ENCODE data around the gene SULT1C4. TPM values are rescaled to one million over a fixed set of nuclear protein-coding genes. Genes with fewer than 3 reads are reported as not detected.
A peak's percentile ranks its signal among the peaks of the same experiment; 100 is the strongest.

Gene SULT1C4
- polyA plus RNA-seq, 1 of the 3 experiments (the other 2 are of a cell fraction): 0.18 TPM

DNA sequence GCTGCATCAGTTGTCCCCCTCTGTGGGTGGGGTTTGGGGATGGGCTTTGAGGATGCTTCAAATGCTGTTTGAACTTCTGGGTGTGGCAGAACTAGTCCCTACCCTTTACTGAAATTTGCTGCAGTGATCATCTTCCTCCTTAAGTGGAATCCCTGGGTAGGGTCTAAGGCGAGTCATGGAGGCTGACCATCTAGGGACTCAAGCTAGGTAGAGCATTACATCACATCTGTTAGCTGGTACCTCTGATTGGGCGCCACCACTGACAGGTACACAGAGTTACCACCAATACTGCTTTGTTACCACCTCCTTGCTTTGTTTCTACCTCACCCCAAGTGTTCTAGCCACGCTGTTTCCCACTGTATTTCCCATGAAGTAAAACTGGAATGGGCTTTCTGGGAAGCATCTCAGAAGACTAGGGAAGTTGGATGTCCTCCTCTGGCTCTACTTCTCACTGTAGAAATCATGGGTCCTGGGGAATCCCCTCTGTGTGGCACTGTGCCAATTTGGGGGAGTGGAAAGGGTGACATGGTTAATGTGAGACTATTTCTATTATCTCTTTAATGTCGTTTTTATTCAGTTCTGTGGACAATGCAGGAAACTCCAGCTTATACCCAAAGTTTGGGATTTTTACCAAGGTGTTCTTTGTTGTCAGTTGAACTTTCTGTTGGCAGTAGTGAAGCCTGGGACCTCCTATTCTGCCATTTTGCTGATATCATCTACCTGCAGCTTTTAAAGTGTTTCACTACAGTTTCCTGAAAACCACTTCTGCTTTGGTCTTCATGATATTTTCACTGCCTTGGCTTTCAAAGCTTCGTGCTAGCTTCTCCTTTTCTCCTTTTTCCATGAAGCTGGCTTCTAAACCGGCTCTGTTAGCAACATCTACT lies 14.5 kb upstream of the SULT1C4 start:
- DNase-seq: no peak
- no peak overlapping the region for H3K4me3 ChIP-seq (ENCODE audit: low read depth in 2 of 2, low read length in 1 of 2)
- no peaks in the 10 kb centered on the region for H3K9me3 ChIP-seq
- H3K4me2 ChIP-seq: no peak overlapping the region
- no peaks in the 10 kb centered on the region for H3K79me2 ChIP-seq (ENCODE audit: insufficient read depth)
- H3K4me1 ChIP-seq (ENCODE audit: control insufficient read depth in 1 of 2, insufficient read depth in 2 of 2, low read depth in 1 of 2, low read length in 1 of 2): no peaks in the 10 kb centered on the region
- WGBS (ENCODE audit: low lambda C conversion rate): 77% methylated on average over 6 of the region's 6 CpGs
- no peaks in the 10 kb centered on the region for H3K36me3 ChIP-seq (replicated peaks in 1 of 2; ENCODE audit: control insufficient read depth in 1 of 2, insufficient read depth in 2 of 2, low read length in 1 of 2)
- peak overlapping the region; percentile 45 for H2AFZ ChIP-seq (ENCODE audit: low read depth)
- POLR2A ChIA-PET: no interaction called here
- no peaks in the 10 kb centered on the region for H3F3A ChIP-seq (replicated peaks; ENCODE audit: insufficient read depth)
- H3K9ac ChIP-seq: no peak overlapping the region
- CTCF ChIA-PET: interaction anchor here (0.7 to 0.9 kb wide), 2 partner anchors 12 to 208 kb away, joined by 3 to 4 read pairs; no protein-coding TSS in a partner anchor
- peak overlapping the region in 1 of 2 experiments; percentile 47; a peak in 2 of 4 replicates for H3K27ac ChIP-seq (ENCODE audit: low read depth in 2 of 2, low read length in 1 of 2)
- H3K9me2 ChIP-seq: no peaks in the 10 kb centered on the region
- TF ChIP-seq JUND (IDR thresholded peaks at IDR 0.05): no peak
- no peak for TF ChIP-seq RAD21 (IDR thresholded peaks at IDR 0.05; ENCODE audit: low read length)
- TF ChIP-seq, protein P1, sequence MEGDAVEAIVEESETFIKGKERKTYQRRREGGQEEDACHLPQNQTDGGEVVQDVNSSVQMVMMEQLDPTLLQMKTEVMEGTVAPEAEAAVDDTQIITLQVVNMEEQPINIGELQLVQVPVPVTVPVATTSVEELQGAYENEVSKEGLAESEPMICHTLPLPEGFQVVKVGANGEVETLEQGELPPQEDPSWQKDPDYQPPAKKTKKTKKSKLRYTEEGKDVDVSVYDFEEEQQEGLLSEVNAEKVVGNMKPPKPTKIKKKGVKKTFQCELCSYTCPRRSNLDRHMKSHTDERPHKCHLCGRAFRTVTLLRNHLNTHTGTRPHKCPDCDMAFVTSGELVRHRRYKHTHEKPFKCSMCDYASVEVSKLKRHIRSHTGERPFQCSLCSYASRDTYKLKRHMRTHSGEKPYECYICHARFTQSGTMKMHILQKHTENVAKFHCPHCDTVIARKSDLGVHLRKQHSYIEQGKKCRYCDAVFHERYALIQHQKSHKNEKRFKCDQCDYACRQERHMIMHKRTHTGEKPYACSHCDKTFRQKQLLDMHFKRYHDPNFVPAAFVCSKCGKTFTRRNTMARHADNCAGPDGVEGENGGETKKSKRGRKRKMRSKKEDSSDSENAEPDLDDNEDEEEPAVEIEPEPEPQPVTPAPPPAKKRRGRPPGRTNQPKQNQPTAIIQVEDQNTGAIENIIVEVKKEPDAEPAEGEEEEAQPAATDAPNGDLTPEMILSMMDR (IDR thresholded peaks at IDR 0.05): no peak
- no peak for TF ChIP-seq POLR2AphosphoS5 (IDR thresholded peaks at IDR 0.05; ENCODE audit: low read depth, low read length)
- TF ChIP-seq EP300 (IDR thresholded peaks at IDR 0.05; ENCODE audit: borderline replicate concordance in 1 of 2, low read depth in 1 of 2, low read length in 1 of 2): no peak
- H3K27me3 ChIP-seq (ENCODE audit: insufficient read depth): no peaks in the 10 kb centered on the region
- no peaks in the 10 kb centered on the region for H4K20me1 ChIP-seq (ENCODE audit: insufficient read depth)

DNA sequence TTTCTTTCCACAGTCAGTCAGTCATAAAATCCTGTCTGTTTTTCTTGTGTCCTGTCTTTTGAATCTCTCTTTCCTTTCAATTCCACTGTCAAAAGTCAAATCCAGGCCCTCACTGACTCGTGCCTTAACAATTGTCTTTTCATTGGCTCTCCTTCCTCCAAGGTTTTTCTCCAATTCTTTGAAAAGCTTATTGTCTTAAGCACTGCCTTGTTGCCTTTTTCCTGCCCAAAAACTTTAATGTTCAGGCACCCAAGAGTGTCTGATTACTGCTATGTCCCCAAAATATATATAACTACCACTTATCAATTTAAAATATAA lies 13.9 kb upstream of the SULT1C4 start:
- Histone ChIP-seq H3F3A (replicated peaks; ENCODE audit: insufficient read depth) (no peaks in the 10 kb centered on the region), H3K9me2 (no peaks in the 10 kb centered on the region), H4K20me1 (ENCODE audit: insufficient read depth) (no peaks in the 10 kb centered on the region), H3K79me2 (ENCODE audit: insufficient read depth) (no peaks in the 10 kb centered on the region), H3K9ac (no peak overlapping the region), H3K27me3 (ENCODE audit: insufficient read depth) (no peaks in the 10 kb centered on the region), H3K4me3 (ENCODE audit: low read depth in 2 of 2, low read length in 1 of 2) (no peak overlapping the region), H3K9me3 (no peaks in the 10 kb centered on the region), H3K4me2 (no peak overlapping the region), H3K27ac (ENCODE audit: low read depth in 2 of 2, low read length in 1 of 2) (peak overlapping the region in 1 of 2 experiments; percentile 47; a peak in 2 of 4 replicates), H3K4me1 (ENCODE audit: control insufficient read depth in 1 of 2, insufficient read depth in 2 of 2, low read depth in 1 of 2, low read length in 1 of 2) (no peaks in the 10 kb centered on the region), H3K36me3 (replicated peaks in 1 of 2; ENCODE audit: control insufficient read depth in 1 of 2, insufficient read depth in 2 of 2, low read length in 1 of 2) (no peaks in the 10 kb centered on the region), H2AFZ (ENCODE audit: low read depth) (peak overlapping the region; percentile 45)
- POLR2A ChIA-PET: no interaction called here
- no peak for DNase-seq
- 60% methylated on average over 1 of the region's 1 CpG for WGBS (ENCODE audit: low lambda C conversion rate)
- TF ChIP-seq MEF2A (IDR thresholded peaks at IDR 0.05; ENCODE audit: borderline replicate concordance, low read depth) (no peak), RAD21 (IDR thresholded peaks at IDR 0.05; ENCODE audit: low read length) (no peak), GABPA (IDR thresholded peaks at IDR 0.05; ENCODE audit: low read depth) (no peak)
- TF ChIP-seq, protein P2, sequence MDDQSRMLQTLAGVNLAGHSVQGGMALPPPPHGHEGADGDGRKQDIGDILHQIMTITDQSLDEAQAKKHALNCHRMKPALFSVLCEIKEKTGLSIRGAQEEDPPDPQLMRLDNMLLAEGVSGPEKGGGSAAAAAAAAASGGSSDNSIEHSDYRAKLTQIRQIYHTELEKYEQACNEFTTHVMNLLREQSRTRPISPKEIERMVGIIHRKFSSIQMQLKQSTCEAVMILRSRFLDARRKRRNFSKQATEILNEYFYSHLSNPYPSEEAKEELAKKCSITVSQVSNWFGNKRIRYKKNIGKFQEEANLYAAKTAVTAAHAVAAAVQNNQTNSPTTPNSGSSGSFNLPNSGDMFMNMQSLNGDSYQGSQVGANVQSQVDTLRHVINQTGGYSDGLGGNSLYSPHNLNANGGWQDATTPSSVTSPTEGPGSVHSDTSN (IDR thresholded peaks at IDR 0.05): peak; percentile 13; the same call in 1 of the 2 replicates
- CTCF ChIA-PET: interaction anchor here (0.7 kb wide), 1 partner anchor 208 kb away, joined by 3 read pairs; no protein-coding TSS in a partner anchor
